Stimulated activated CD4-positive, alpha-beta T cell treated with anti-CD3 and anti-CD28 coated beads, Interleukin-1b, Interleukin-23, amount 100 ng/mL, for 1 hour (primary cell): Measurements from ENCODE around the gene CBX1.
"Not testable (repeated sequence)": the region's sequence is repeated elsewhere in the genome, so short reads cannot be mapped to it uniquely, and the experiment has no call there.

Source experiments
- DNase-seq, 2 donors: peaks; one replicate each; pipeline ENCODE4 v3.0.0-alpha.2; 2020; ENCODE audit warnings: low read depth in 2 of 2

CBX1 gene

GRCh38 chr17:48051706-48052486, 49.4 kb downstream of the CBX1 start:
- no peak for DNase-seq

- DNase-seq = no peak
Observed at GRCh38 chr17:48051283-48051682, 50.0 kb downstream of the CBX1 start.

GRCh38 chr17:48048384-48049126, 52.7 kb downstream of the CBX1 start:
- DNase-seq = no peak

- DNase-seq = peak; percentile 86 to 95
Observed at GRCh38 chr17:48047741-48048383, 53.4 kb downstream of the CBX1 start, which contains the start of gene NFE2L1. Gene NFE2L1, plus strand, starts transcription at chr17:48048359. Its CDS starts 2,760 bp downstream, at chr17:48051119.

GRCh38 chr17:48047113-48047740, 54.1 kb downstream of the CBX1 start:
- DNase-seq = no peak

- no peak for DNase-seq
Observed at GRCh38 chr17:48046296-48046695, 55.0 kb downstream of the CBX1 start.

GRCh38 chr17:48045316-48046001, 55.8 kb downstream of the CBX1 start:
- no peak for DNase-seq

GRCh38 chr17:48044851-48045250, 56.4 kb downstream of the CBX1 start:
- DNase-seq = no peak

GRCh38 chr17:48043176-48043575, 58.1 kb downstream of the CBX1 start:
- DNase-seq = no peak

GRCh38 chr17:48038687-48039086, 62.6 kb downstream of the CBX1 start:
- DNase-seq = no peak

- DNase-seq = no peak
Observed at GRCh38 chr17:48037838-48038323, 63.4 kb downstream of the CBX1 start.

- DNase-seq = no peak
Observed at GRCh38 chr17:48037036-48037837, 64.0 kb downstream of the CBX1 start, which contains the start of gene COPZ2. Gene COPZ2, minus strand, starts transcription at chr17:48037797. Its CDS starts 20 bp downstream, at chr17:48037777.

GRCh38 chr17:48036693-48037035, 64.6 kb downstream of the CBX1 start:
- no peak for DNase-seq

GRCh38 chr17:48034734-48035133, 66.5 kb downstream of the CBX1 start:
- DNase-seq = not testable (repeated sequence)

GRCh38 chr17:48031966-48032365, 69.3 kb downstream of the CBX1 start:
- no peak for DNase-seq

GRCh38 chr17:48030531-48030930, 70.7 kb downstream of the CBX1 start:
- DNase-seq = no peak

GRCh38 chr17:48028736-48029135, 72.5 kb downstream of the CBX1 start:
- no peak for DNase-seq

- no peak for DNase-seq
Observed at GRCh38 chr17:48027322-48027981, 73.8 kb downstream of the CBX1 start.

- DNase-seq = peak in 1 of 2 donors; percentile 56
Observed at GRCh38 chr17:48026502-48027321, 74.6 kb downstream of the CBX1 start.
